MCF 10A (cell line): Measurements from ENCODE around the gene P2RX5. TPM values are rescaled to one million over a fixed set of nuclear protein-coding genes. Genes with fewer than 3 reads are reported as not detected.
"Not testable (repeated sequence)": the region's sequence is repeated elsewhere in the genome, so short reads cannot be mapped to it uniquely, and the experiment has no call there.

Experiments used
- BruUV-seq: library from RNA; stranded (reverse); fragments of 400-500 nt; replicated peaks from 2 replicates; lab custom pipeline; 2021; lab: Mats Ljungman, UMichigan
- CTCF ChIA-PET: fragments of 300-600 bp; sonication (Branson Sonifier 250); formaldehyde crosslinking; extraction: SDS; loops from one replicate; lab custom pipeline; 2021; ENCODE audit warnings: antibody characterized with exemption, inconsistent platforms; lab: Yijun Ruan, JAX
- POLR2A ChIA-PET: fragments of 300-600, 350-650 bp; sonication (Branson Sonifier 250); formaldehyde crosslinking; extraction: SDS; loops from one replicate; lab custom pipeline; 2020; ENCODE audit warnings: antibody characterized with exemption, inconsistent platforms; lab: Yijun Ruan, JAX
- DNase-seq: peaks from one replicate; pipeline ENCODE4 v3.0.0-alpha.2; 2018; ENCODE audit not compliant: unreplicated experiment
- H3K27ac Mint-ChIP-seq: one replicate; pipeline ENCODE4 v1.8.0; 2022; ENCODE audit warnings: mild to moderate bottlenecking, low read depth, mixed read lengths; ENCODE audit not compliant: unreplicated experiment
- H3K27me3 Mint-ChIP-seq: one replicate; pipeline ENCODE4 v1.8.0; 2022; ENCODE audit warnings: mixed read lengths; ENCODE audit not compliant: insufficient read depth, unreplicated experiment
- H3K36me3 Mint-ChIP-seq: one replicate; pipeline ENCODE4 v1.8.0; 2022; ENCODE audit warnings: mild to moderate bottlenecking, moderate library complexity, mixed read lengths; ENCODE audit not compliant: insufficient read depth, unreplicated experiment
- H3K4me1 Mint-ChIP-seq: one replicate; pipeline ENCODE4 v1.8.0; 2022; ENCODE audit warnings: mixed read lengths; ENCODE audit not compliant: insufficient read depth, unreplicated experiment
- H3K4me3 Mint-ChIP-seq: one replicate; pipeline ENCODE4 v1.8.0; 2022; ENCODE audit warnings: mild to moderate bottlenecking, moderate library complexity, mixed read lengths; ENCODE audit not compliant: unreplicated experiment
- H3K9me3 Mint-ChIP-seq: one replicate; pipeline ENCODE4 v1.8.0; 2022; ENCODE audit warnings: mixed read lengths; ENCODE audit not compliant: unreplicated experiment
- intact Hi-C: fragments of 100-400 bp; cut with micrococcal nuclease; formaldehyde crosslinking; loops from 2 replicates; pipeline ENCODE4 v1.14.1; 2022
- total RNA-seq: library from RNA; stranded (reverse); gene quantifications from 2 replicates; pipeline ENCODE4 v1.2.3, GENCODE V29; 2022
- TF ChIP-seq, protein P1 (sequence below): fragments of 200-600 bp; IDR thresholded peaks from one replicate; pipeline ENCODE4 v1.8.0; 2022; ENCODE audit warnings: antibody characterized with exemption, mild to moderate bottlenecking; ENCODE audit not compliant: unreplicated experiment

P2RX5 gene
- total RNA-seq, 1 experiment from 2014 or later: 4.9 TPM

DNA sequence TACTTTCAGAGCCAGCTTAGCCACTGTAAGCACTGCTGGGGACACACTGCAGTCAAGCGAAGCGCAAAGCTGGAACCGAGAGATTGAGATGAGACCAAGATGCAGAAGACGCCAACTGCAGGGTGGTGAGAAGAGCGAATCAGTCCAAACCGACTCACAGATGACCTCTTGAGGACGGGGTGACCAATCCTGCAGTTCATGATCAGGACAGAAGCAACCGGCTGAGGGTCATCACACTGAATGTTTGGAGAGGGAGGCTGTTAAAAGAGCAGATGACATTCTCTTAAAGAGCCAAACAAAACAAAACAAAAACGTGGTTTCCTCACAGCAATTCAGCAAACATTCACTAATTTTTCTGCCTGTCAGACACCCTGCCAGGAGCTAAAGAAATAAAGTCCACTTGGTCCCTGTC is 36.3 kb upstream of the P2RX5 start:
- Mint-ChIP-seq H3K4me1 (peaks cover 8% of the 10 kb centered on the region), H3K27ac (no peak overlapping the region), H3K36me3 (no peaks in the 10 kb centered on the region), H3K4me3 (no peak overlapping the region), H3K9me3 (no peaks in the 10 kb centered on the region), H3K27me3 (no peaks in the 10 kb centered on the region)
- no peak for DNase-seq
- intact Hi-C loops: loop anchor here (10.0 kb wide), 1 partner anchor 343 kb away; no protein-coding TSS in a partner anchor
- POLR2A ChIA-PET: no interaction called here
- BruUV-seq: no TSS peak
- TF ChIP-seq, protein P1, sequence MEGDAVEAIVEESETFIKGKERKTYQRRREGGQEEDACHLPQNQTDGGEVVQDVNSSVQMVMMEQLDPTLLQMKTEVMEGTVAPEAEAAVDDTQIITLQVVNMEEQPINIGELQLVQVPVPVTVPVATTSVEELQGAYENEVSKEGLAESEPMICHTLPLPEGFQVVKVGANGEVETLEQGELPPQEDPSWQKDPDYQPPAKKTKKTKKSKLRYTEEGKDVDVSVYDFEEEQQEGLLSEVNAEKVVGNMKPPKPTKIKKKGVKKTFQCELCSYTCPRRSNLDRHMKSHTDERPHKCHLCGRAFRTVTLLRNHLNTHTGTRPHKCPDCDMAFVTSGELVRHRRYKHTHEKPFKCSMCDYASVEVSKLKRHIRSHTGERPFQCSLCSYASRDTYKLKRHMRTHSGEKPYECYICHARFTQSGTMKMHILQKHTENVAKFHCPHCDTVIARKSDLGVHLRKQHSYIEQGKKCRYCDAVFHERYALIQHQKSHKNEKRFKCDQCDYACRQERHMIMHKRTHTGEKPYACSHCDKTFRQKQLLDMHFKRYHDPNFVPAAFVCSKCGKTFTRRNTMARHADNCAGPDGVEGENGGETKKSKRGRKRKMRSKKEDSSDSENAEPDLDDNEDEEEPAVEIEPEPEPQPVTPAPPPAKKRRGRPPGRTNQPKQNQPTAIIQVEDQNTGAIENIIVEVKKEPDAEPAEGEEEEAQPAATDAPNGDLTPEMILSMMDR: no peak
- CTCF ChIA-PET: interaction anchor here (0.6 to 1.0 kb wide), 4 partner anchors 10 to 730 kb away, joined by 3 read pairs; no protein-coding TSS in a partner anchor

DNA sequence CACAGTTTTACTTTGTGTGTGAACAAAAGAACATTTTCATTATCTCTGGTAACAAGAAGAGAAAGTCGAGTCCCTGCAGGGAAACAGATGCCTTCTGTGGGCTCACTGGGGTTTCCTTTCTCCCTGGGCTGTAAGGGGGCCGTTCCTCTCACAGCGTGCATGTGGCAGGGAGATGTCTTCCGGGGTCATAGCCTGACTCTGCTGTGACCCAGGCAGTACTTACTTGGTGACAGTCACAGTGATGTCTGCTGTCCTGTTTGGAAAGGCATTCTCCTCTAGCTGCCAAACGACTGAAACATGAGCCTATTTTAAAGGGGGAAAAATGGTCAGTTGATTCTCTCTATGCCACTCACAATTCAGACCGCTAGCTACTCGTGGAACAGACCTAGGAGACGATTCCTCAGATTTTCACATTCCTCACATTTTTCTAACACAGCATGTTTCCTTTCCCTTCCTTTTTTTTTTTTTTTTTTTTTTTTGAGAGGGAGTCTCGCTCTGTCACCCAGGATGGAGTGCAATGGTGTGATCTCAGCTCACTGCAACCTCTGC is 35.0 kb upstream of the P2RX5 start:
- TF ChIP-seq, protein P1: no peak
- no peaks in the 10 kb centered on the region for H3K9me3 Mint-ChIP-seq
- no peaks in the 10 kb centered on the region for H3K36me3 Mint-ChIP-seq
- H3K27me3 Mint-ChIP-seq: no peaks in the 10 kb centered on the region
- no TSS peak for BruUV-seq
- no peak overlapping the region for H3K27ac Mint-ChIP-seq
- POLR2A ChIA-PET: no interaction called here
- CTCF ChIA-PET: interaction anchor here (0.7 to 1.2 kb wide), 2 partner anchors 34 to 116 kb away, joined by 5 to 7 read pairs; no protein-coding TSS in a partner anchor
- H3K4me3 Mint-ChIP-seq: no peak overlapping the region
- intact Hi-C loops: loop anchor here (10.0 kb wide), 1 partner anchor 344 kb away; no protein-coding TSS in a partner anchor
- DNase-seq: no peak
- peaks cover 4% of the 10 kb centered on the region for H3K4me1 Mint-ChIP-seq

DNA sequence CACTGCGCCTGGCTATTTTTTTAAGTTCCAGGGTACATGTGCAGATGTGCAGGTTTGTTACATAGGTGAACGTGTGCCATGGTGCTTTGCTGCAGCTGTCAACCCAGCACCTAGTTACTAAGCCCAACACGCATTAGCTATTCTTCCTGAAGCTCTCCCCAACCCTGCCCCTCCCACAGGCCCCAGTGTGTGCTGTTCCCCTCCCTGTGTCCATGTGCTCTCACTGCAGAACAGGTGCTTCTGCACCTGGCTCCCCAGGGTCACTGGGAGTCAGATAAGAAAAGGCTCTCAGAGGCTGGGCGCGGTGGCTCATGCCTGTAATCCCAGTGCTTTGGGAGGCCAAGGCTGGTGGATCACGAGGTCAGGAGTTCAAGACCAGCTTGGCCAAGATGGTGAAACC is 33.9 kb upstream of the P2RX5 start:
- CTCF ChIA-PET: interaction anchor here (0.5 to 5.2 kb wide), 4 partner anchors 8 to 902 kb away, joined by 3 to 40 read pairs (median 5); no protein-coding TSS in a partner anchor
- no peak overlapping the region for H3K4me3 Mint-ChIP-seq

DNA sequence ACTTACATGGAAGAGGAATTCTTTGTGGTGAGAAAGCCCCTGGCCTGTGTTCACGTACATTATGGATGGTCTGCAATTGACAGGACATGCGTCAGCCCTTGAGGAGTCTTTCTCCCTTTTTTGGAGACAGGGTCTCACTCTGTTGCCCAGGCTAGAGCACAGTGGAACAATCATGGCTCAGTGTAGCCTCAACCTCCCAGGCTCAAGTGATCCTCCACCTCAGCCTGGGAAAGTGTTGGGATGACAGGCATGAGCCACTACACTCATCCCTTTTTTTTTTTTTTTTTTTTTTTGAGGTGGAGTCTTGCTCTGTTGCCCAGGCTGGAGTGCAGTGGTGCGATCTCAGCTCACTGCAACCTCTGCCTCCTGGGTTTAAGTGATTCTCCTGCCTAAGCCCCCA is 32.1 kb upstream of the P2RX5 start:
- H3K36me3 Mint-ChIP-seq, H3K27ac Mint-ChIP-seq, POLR2A ChIA-PET, DNase-seq, H3K4me1 Mint-ChIP-seq, H3K4me3 Mint-ChIP-seq, BruUV-seq, H3K27me3 Mint-ChIP-seq, H3K9me3 Mint-ChIP-seq, intact Hi-C loops: not testable (repeated sequence)
- CTCF ChIA-PET: interaction anchor here (0.7 to 5.2 kb wide), 3 partner anchors 10 to 1053 kb away, joined by 3 to 40 read pairs (median 3); no protein-coding TSS in a partner anchor

More for the DNA sequence above, 33.9 kb upstream of the P2RX5 start:
- H3K4me1 Mint-ChIP-seq: peaks cover 8% of the 10 kb centered on the region
- intact Hi-C loops: loop anchor here (10.0 kb wide), 1 partner anchor 345 kb away; no protein-coding TSS in a partner anchor
- no peaks in the 10 kb centered on the region for H3K36me3 Mint-ChIP-seq
- no TSS peak for BruUV-seq
- POLR2A ChIA-PET: no interaction called here
- no peak overlapping the region for H3K27ac Mint-ChIP-seq
- H3K27me3 Mint-ChIP-seq: no peaks in the 10 kb centered on the region
- no peak for DNase-seq
- TF ChIP-seq, protein P1: no peak
- H3K9me3 Mint-ChIP-seq: no peaks in the 10 kb centered on the region
